GM12874 (cell line): ENCODE results near the gene CDKAL1.

Source experiments
- TF ChIP-seq, protein P1 (sequence below): IDR thresholded peaks from 2 replicates; pipeline ENCODE4 v1.5.1; 2011; ENCODE audit warnings: low read depth, mild to moderate bottlenecking, control low read depth, low read length, moderate library complexity; ENCODE audit not compliant: insufficient read depth

The CDKAL1 gene

DNA sequence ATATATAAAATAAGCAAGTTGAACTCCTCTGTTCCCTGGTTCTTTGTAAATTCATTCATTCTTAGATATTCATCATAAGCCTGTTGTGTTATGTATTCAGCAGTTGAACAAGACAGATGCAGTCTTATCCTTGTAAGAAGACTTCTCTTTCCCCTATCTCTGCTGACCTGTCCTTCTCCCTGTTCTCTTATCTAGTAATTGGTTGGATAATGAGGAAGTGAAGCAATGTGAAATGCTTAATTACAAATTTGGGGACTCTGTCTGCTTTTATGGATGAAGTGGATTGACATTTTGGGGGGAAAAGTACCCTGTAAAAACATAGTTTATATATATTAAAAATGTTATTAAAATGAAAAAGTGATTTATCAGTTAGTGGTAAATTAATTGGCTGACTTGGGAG lies 37.0 kb downstream of the CDKAL1 start:
- TF ChIP-seq, protein P1, sequence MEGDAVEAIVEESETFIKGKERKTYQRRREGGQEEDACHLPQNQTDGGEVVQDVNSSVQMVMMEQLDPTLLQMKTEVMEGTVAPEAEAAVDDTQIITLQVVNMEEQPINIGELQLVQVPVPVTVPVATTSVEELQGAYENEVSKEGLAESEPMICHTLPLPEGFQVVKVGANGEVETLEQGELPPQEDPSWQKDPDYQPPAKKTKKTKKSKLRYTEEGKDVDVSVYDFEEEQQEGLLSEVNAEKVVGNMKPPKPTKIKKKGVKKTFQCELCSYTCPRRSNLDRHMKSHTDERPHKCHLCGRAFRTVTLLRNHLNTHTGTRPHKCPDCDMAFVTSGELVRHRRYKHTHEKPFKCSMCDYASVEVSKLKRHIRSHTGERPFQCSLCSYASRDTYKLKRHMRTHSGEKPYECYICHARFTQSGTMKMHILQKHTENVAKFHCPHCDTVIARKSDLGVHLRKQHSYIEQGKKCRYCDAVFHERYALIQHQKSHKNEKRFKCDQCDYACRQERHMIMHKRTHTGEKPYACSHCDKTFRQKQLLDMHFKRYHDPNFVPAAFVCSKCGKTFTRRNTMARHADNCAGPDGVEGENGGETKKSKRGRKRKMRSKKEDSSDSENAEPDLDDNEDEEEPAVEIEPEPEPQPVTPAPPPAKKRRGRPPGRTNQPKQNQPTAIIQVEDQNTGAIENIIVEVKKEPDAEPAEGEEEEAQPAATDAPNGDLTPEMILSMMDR, result no peak

GRCh38 chr6:20572288-20572687 lies 38.0 kb downstream of the CDKAL1 start:
- TF ChIP-seq, protein P1, result no peak

GRCh38 chr6:20572940-20573339 lies 38.7 kb downstream of the CDKAL1 start:
- TF ChIP-seq, protein P1, result no peak

DNA sequence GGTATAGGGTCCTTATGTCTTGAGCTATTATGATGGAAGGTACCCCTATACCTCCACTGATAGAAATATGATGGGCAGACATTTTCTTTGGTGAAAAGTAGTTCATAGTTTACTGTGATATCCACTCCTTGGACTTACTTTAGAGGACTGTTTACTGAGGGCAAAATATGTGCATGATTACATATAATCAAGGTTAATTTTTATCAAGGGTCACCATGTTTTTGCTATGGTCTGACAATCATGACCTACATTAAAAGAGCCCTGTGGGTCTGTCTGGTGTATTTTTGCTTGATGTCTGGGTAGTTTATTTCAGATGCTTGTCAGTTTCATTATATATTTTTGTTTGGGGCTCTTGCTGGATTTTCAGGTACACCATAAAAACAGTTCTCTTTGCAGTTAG lies 40.1 kb downstream of the CDKAL1 start:
- TF ChIP-seq, protein P1, result no peak

GRCh38 chr6:20575125-20575524 lies 40.9 kb downstream of the CDKAL1 start:
- TF ChIP-seq, protein P1, result no peak

DNA sequence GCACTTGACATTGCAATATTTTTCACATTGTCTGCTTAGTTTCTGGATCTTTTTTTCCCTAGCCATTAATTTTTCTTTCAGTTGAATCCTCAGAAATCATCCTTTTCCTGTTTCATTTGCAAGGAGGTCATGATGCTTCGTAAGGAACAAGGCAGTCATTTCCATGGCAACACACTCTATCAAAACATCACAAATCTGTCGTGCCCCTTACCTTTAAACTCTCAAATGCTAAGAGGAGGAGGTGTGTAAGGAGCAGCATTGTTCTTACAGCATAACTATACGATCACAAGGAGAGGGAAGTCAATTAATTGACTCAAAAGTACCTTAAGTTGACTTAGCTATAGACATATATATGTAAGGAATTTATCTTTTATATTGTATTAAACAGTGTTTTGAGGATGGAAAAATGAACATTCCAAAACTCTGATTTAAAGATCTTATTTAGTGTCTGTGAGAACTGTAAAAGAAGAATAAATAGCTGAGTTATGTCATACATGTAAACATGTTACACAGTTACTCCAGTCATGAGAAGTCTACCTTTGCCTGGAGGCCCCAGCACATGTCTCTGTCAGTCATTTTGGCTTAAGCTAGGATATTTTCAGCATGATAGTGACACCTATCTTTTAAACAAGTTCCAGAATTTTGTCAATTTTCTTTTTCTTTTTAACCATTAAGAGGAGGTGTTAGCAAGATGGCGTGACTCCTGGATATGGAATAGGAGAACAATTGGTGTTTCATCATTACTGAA lies 41.6 kb downstream of the CDKAL1 start:
- TF ChIP-seq, protein P1, result no peak

DNA sequence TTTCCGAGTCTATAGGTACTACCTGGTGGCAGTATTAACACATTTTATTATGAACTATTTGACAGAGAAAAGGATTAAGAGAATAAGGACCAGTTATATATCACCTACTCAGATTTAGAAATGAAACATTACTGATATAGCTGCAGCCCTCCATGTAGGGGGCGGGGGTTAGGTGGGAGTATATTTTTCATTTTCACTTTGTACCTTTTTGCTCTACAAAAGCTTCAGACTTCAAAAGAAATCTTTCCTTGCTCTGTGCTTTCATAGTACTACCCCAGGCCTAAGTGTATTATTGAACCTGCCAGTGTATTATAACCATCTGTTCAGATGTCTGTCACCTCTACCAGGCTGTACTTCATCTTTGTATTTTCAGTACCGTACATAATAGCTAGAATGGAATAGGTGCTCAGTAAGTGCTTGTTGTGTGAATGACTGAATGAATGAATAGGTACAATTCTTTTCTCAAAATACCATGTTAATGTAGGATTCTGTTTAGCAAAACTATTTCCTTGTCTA lies 43.0 kb downstream of the CDKAL1 start:
- TF ChIP-seq, protein P1, result no peak
